ENCODE measurements around the gene MTAP.

Gene MTAP

GRCh38 chr9:21854119-21854518 lies 51.7 kb downstream of the MTAP start:
- no peak for DNase-seq

GRCh38 chr9:21854594-21854993 lies 52.2 kb downstream of the MTAP start:
- no peak for DNase-seq

- DNase-seq, result no peak
Measured at GRCh38 chr9:21856301-21857094, 54.1 kb downstream of the MTAP start.

- DNase-seq, result no peak
Measured at GRCh38 chr9:21862871-21863270, 60.4 kb downstream of the MTAP start.

- DNase-seq, result no peak
Measured at GRCh38 chr9:21864505-21864904, 62.1 kb downstream of the MTAP start.

- no peak for DNase-seq
Measured at GRCh38 chr9:21866302-21866701, 63.9 kb downstream of the MTAP start.

GRCh38 chr9:21871256-21871975 lies 69.0 kb downstream of the MTAP start:
- DNase-seq, result no peak

GRCh38 chr9:21872696-21873095 lies 70.3 kb downstream of the MTAP start:
- no peak for DNase-seq

GRCh38 chr9:21873540-21874221 lies 71.2 kb downstream of the MTAP start:
- DNase-seq, result no peak

- DNase-seq, result no peak
Measured at GRCh38 chr9:21875893-21876292, 73.5 kb downstream of the MTAP start.

GRCh38 chr9:21883642-21884041 lies 81.2 kb downstream of the MTAP start:
- no peak for DNase-seq

GRCh38 chr9:21889673-21890072 lies 87.2 kb downstream of the MTAP start:
- DNase-seq, result no peak

GRCh38 chr9:21890696-21891095 lies 88.3 kb downstream of the MTAP start:
- no peak for DNase-seq

- DNase-seq, result no peak
Measured at GRCh38 chr9:21901546-21901945, 99.1 kb downstream of the MTAP start.

- no peak for DNase-seq
Measured at GRCh38 chr9:21902136-21902535, 99.7 kb downstream of the MTAP start.

GRCh38 chr9:21903380-21903965 lies 101.0 kb downstream of the MTAP start:
- DNase-seq, result no peak

GRCh38 chr9:21904371-21904770 lies 101.9 kb downstream of the MTAP start:
- no peak for DNase-seq

- no peak for DNase-seq
Measured at GRCh38 chr9:21904776-21905175, 102.3 kb downstream of the MTAP start.

- DNase-seq, result no peak
Measured at GRCh38 chr9:21906213-21906612, 103.8 kb downstream of the MTAP start.

- no peak for DNase-seq
Measured at GRCh38 chr9:21906881-21907280, 104.4 kb downstream of the MTAP start.

- DNase-seq, result no peak
Measured at GRCh38 chr9:21919377-21920362, 117.2 kb downstream of the MTAP start.

- DNase-seq, result no peak
Measured at GRCh38 chr9:21923694-21924093, 121.3 kb downstream of the MTAP start.

Data from stimulated activated CD4-positive, alpha-beta T cell treated with anti-CD3 and anti-CD28 coated beads, Interleukin-1b, Interleukin-23, amount 100 ng/mL, for 48 hours (primary cell).